ENCODE data around the gene TTPAL.

TTPAL gene

DNA sequence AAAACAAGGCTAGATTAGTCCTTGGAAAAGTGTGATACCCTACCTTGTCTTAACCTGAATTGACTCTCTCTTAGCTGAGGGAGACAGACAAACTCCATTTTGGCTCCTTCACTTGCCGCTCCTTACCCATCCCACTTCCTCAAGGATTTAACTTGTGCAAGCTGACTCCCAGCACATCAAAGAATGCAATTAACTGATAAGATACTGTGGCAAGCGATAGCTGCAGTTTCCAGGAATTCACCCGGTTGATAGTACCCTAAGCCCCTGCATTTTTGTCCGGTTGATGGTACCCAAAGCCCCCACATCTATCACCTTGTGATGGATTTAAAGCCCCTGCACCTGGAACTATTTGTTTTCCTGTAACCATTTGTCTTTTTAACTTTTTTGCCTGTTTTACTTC is 48.1 kb downstream of the TTPAL start:
- H3K27ac ChIP-seq (ENCODE audit: low read depth, low read length): no peak overlapping the region

DNA sequence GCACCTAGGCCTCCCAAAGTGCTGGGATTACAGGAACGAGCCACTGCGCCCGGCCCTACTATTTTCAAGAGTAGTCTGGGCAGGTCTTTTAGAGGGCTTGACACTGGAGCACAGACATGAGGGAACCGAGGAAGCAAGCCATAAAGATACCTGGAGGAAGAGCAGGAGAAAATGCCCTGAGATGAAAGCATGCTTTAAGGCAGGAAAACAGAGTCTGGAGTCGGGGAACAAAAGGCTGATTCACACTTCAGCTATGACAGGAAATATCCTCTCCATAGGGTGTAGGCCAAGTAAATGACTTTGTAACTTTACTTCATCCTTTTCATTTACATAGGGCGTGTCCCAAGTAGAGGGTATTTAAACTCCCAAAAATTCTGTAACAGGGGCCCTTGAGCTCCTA is 50.5 kb downstream of the TTPAL start:
- peaks cover 10% of the 10 kb centered on the region for H3K4me1 ChIP-seq (ENCODE audit: control insufficient read depth, insufficient read depth, low read length)
- H3K27ac ChIP-seq (ENCODE audit: low read depth, low read length): peak overlapping the region; percentile 92
- H3K9me3 ChIP-seq (ENCODE audit: control insufficient read depth, insufficient read depth, low read length): no peaks in the 10 kb centered on the region
- no peak overlapping the region for H3K4me3 ChIP-seq (ENCODE audit: low read depth, low read length)
- H3K27me3 ChIP-seq (ENCODE audit: control insufficient read depth, insufficient read depth, low read length): no peaks in the 10 kb centered on the region
- H3K36me3 ChIP-seq (ENCODE audit: control insufficient read depth, insufficient read depth, low read length): no peaks in the 10 kb centered on the region
- H3K9ac ChIP-seq (ENCODE audit: low read depth, low read length): no peak overlapping the region

More for the DNA sequence above, 48.1 kb downstream of the TTPAL start:
- Histone ChIP-seq H3K4me1 (ENCODE audit: control insufficient read depth, insufficient read depth, low read length) (peaks cover 10% of the 10 kb centered on the region), H3K9me3 (ENCODE audit: control insufficient read depth, insufficient read depth, low read length) (no peaks in the 10 kb centered on the region), H3K4me3 (ENCODE audit: low read depth, low read length) (no peak overlapping the region), H3K27me3 (ENCODE audit: control insufficient read depth, insufficient read depth, low read length) (no peaks in the 10 kb centered on the region), H3K9ac (ENCODE audit: low read depth, low read length) (no peak overlapping the region), H3K36me3 (ENCODE audit: control insufficient read depth, insufficient read depth, low read length) (no peaks in the 10 kb centered on the region)

DNA sequence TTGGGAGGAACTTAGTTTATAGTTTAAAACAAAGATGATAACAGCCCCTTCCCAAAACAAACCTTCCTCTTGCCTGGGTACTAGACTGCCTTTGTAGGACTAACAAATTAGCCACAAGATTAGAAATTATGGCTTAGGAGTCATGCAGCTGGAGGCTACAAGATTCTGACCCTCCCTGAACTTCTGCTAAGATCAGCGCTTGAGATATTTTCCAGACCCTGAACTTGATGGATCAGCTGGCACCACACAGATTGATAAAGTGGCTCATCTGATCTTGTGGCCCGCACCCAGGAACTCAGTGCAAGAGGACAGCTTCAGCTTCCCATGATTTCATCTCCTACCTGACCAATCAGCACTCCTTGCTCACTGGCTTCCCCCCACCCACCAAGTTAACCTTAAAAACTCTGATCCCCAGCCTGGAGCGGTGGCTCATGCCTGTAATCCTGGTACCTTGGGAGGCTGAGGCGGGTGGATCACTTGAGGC is 52.1 kb downstream of the TTPAL start:
- Histone ChIP-seq H3K27ac (ENCODE audit: low read depth, low read length) (no peak overlapping the region), H3K36me3 (ENCODE audit: control insufficient read depth, insufficient read depth, low read length) (no peaks in the 10 kb centered on the region), H3K27me3 (ENCODE audit: control insufficient read depth, insufficient read depth, low read length) (no peaks in the 10 kb centered on the region), H3K4me1 (ENCODE audit: control insufficient read depth, insufficient read depth, low read length) (peaks cover 10% of the 10 kb centered on the region), H3K9me3 (ENCODE audit: control insufficient read depth, insufficient read depth, low read length) (no peaks in the 10 kb centered on the region), H3K9ac (ENCODE audit: low read depth, low read length) (no peak overlapping the region), H3K4me3 (ENCODE audit: low read depth, low read length) (no peak overlapping the region)

DNA sequence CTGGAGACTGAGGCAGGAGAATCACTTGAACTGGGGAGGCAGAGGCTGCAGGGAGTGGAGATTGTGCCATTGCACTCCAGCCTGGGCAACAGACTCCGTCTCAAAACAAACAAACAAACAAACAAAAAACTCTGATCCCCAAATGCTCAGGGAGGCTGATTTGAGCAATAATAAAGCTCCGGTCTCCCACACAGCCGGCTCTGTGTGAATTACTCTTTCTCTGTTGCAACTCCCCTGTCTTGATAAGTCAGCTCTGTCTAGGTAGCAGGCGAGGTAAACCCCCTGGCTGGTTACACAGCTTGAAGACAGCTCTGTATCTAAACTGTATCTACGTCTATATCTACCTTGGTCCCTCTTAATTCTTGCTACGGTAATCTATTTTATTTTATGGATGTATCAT is 52.6 kb downstream of the TTPAL start:
- Histone ChIP-seq H3K4me3 (ENCODE audit: low read depth, low read length) (no peak overlapping the region), H3K9me3 (ENCODE audit: control insufficient read depth, insufficient read depth, low read length) (no peaks in the 10 kb centered on the region), H3K27ac (ENCODE audit: low read depth, low read length) (no peak overlapping the region), H3K27me3 (ENCODE audit: control insufficient read depth, insufficient read depth, low read length) (no peaks in the 10 kb centered on the region), H3K9ac (ENCODE audit: low read depth, low read length) (no peak overlapping the region), H3K4me1 (ENCODE audit: control insufficient read depth, insufficient read depth, low read length) (peaks cover 10% of the 10 kb centered on the region), H3K36me3 (ENCODE audit: control insufficient read depth, insufficient read depth, low read length) (no peaks in the 10 kb centered on the region)

DNA sequence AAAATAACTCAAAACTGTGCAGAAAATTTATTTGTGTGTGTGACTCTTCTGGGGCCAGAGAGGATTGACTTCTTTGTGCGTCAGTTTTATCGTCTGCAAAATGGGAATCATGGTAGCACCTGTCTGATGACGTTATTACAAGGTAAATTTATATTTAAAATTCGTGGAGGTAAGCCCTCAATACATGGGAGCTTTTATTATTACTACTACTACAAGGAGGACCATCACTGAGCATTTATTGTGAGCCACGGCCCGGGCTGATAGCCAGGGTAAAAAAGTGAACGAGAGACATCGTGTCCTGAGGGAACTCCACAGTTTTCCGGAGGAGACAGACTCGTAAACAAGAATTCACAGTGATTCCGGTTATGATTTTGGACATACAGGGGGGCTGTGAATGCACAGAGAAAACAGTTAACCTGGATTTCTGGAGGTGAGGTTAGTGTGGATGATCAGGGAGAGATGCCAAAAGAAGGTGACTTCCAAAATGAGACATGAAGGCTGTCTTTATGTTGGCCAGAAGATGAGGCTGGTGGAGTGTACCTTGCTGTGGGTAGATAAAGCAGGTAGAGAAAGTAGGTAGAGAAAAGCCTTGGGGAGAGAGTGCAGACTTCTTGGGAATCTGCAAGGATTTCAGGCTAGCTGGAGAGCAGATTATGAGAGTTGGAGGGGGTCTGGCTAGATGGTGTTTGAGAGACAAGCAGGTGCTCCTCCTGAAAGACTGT is 56.7 kb downstream of the TTPAL start:
- Histone ChIP-seq H3K4me1 (ENCODE audit: control insufficient read depth, insufficient read depth, low read length) (peaks cover 3% of the 10 kb centered on the region; the same call in 1 of the 2 replicates), H3K4me3 (ENCODE audit: low read depth, low read length) (peak overlapping the region; percentile 84), H3K27me3 (ENCODE audit: control insufficient read depth, insufficient read depth, low read length) (no peaks in the 10 kb centered on the region), H3K9ac (ENCODE audit: low read depth, low read length) (peak overlapping the region; percentile 67), H3K27ac (ENCODE audit: low read depth, low read length) (no peak overlapping the region), H3K36me3 (ENCODE audit: control insufficient read depth, insufficient read depth, low read length) (no peaks in the 10 kb centered on the region), H3K9me3 (ENCODE audit: control insufficient read depth, insufficient read depth, low read length) (no peaks in the 10 kb centered on the region)

DNA sequence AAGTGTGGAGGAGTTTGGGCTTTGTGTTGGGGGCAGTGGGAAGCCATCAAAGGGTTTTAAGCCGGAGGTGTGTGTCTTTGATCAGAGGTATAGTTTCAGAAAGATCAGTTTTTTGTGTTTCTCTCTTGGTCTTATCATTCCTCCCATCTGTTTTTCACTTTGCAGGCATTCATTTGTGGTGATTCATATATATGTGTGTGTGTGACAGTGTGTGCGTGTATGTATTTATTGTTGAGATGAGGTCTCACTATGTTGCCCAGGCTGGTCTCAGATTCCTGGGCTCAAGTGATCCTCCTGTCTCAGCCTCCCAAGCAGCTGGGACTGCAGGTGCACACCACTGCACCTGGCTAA is 57.3 kb downstream of the TTPAL start:
- Histone ChIP-seq H3K36me3 (ENCODE audit: control insufficient read depth, insufficient read depth, low read length) (no peaks in the 10 kb centered on the region), H3K4me3 (ENCODE audit: low read depth, low read length) (no peak overlapping the region), H3K27me3 (ENCODE audit: control insufficient read depth, insufficient read depth, low read length) (no peaks in the 10 kb centered on the region), H3K9ac (ENCODE audit: low read depth, low read length) (no peak overlapping the region), H3K9me3 (ENCODE audit: control insufficient read depth, insufficient read depth, low read length) (no peaks in the 10 kb centered on the region), H3K27ac (ENCODE audit: low read depth, low read length) (no peak overlapping the region), H3K4me1 (ENCODE audit: control insufficient read depth, insufficient read depth, low read length) (peaks cover 3% of the 10 kb centered on the region; the same call in 1 of the 2 replicates)

DNA sequence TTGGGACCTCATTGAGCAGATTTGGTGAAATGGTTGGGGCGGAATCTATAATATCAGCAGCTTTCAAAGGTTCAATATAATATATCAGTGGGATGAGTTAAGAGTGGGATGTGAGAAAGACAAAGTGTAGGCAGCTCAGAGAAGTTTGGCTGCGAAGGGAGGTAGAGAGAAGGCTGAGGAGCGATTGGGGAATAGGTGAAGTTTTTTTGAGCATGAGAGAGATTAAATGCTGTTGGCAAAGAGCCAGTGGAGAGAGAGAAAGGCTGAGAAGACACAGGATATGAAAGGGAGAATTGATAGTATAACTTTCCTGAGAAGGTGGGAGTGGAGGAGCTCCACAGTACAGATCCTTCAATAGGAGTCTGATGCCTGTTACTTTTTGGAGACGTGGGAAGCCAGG is 58.3 kb downstream of the TTPAL start:
- Histone ChIP-seq H3K4me1 (ENCODE audit: control insufficient read depth, insufficient read depth, low read length) (peaks cover 3% of the 10 kb centered on the region; the same call in 1 of the 2 replicates), H3K27ac (ENCODE audit: low read depth, low read length) (no peak overlapping the region), H3K9me3 (ENCODE audit: control insufficient read depth, insufficient read depth, low read length) (no peaks in the 10 kb centered on the region), H3K36me3 (ENCODE audit: control insufficient read depth, insufficient read depth, low read length) (no peaks in the 10 kb centered on the region), H3K27me3 (ENCODE audit: control insufficient read depth, insufficient read depth, low read length) (no peaks in the 10 kb centered on the region), H3K4me3 (ENCODE audit: low read depth, low read length) (no peak overlapping the region), H3K9ac (ENCODE audit: low read depth, low read length) (no peak overlapping the region)

DNA sequence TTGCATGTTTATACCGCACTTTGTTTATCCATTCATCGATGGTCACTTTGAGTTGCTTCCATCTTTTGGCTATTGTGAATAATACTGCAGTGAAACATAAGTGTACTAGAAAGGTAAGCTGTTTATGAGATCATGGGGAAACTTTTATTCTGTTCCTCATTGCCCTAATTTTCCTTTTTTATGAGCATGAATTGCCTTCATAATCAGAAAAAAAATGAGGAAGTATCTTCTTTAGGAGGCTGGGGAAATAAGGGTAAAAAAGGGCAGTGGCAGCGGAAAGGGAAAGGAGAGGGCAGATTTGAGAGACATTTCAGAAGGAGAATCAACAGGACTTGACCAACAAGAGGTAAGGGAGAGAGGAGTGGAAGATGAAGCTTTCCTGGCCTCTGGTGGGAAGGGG is 60.5 kb downstream of the TTPAL start:
- Histone ChIP-seq H3K9me3 (ENCODE audit: control insufficient read depth, insufficient read depth, low read length) (no peaks in the 10 kb centered on the region), H3K27me3 (ENCODE audit: control insufficient read depth, insufficient read depth, low read length) (no peaks in the 10 kb centered on the region), H3K4me3 (ENCODE audit: low read depth, low read length) (no peak overlapping the region), H3K27ac (ENCODE audit: low read depth, low read length) (no peak overlapping the region), H3K4me1 (ENCODE audit: control insufficient read depth, insufficient read depth, low read length) (peaks cover 3% of the 10 kb centered on the region; the same call in 1 of the 2 replicates), H3K36me3 (ENCODE audit: control insufficient read depth, insufficient read depth, low read length) (no peaks in the 10 kb centered on the region), H3K9ac (ENCODE audit: low read depth, low read length) (no peak overlapping the region)

DNA sequence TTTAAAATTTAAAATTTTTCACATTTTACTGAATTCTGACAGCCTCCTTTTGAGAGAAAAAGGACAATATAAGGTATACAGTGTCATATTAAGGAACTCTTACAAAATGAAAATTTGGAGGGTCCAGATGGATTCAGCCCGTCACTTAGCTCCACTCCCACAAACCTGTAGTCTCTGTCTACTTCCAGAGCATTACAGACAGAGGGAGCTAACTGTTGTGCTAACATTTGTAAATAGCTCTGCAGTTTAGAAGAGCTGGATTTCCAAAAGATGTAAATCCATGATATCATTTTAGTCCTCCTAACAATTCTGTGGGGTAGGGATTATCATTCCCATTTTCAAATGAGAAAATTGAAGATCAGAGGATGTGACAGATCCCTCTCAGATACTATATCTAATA is 62.3 kb downstream of the TTPAL start:
- Histone ChIP-seq H3K27me3 (ENCODE audit: control insufficient read depth, insufficient read depth, low read length) (no peaks in the 10 kb centered on the region), H3K9me3 (ENCODE audit: control insufficient read depth, insufficient read depth, low read length) (no peaks in the 10 kb centered on the region), H3K4me1 (ENCODE audit: control insufficient read depth, insufficient read depth, low read length) (no peaks in the 10 kb centered on the region), H3K27ac (ENCODE audit: low read depth, low read length) (no peak overlapping the region), H3K4me3 (ENCODE audit: low read depth, low read length) (no peak overlapping the region), H3K36me3 (ENCODE audit: control insufficient read depth, insufficient read depth, low read length) (no peaks in the 10 kb centered on the region), H3K9ac (ENCODE audit: low read depth, low read length) (no peak overlapping the region)

DNA sequence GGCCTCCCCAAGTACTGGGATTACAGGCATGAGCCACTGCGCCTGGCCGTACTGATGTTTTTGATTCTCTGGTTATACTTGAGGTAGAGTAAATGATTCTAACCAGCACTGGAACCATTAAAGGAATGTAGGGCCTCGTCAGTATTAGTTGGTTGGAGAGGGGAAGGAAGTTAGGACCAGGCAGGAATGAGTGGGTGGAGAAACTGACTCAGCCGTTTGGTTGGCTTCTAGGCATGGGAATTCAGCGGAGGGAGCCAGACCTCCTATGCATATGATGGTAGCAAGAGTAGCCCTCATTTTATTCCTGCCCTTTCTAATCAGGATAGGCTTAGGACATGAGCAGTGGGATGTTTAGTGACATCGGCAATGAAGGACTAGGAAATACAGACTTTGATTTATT is 65.2 kb downstream of the TTPAL start:
- no peaks in the 10 kb centered on the region for H3K27me3 ChIP-seq (ENCODE audit: control insufficient read depth, insufficient read depth, low read length)
- H3K4me1 ChIP-seq (ENCODE audit: control insufficient read depth, insufficient read depth, low read length): no peaks in the 10 kb centered on the region
- no peaks in the 10 kb centered on the region for H3K36me3 ChIP-seq (ENCODE audit: control insufficient read depth, insufficient read depth, low read length)
- no peaks in the 10 kb centered on the region for H3K9me3 ChIP-seq (ENCODE audit: control insufficient read depth, insufficient read depth, low read length)
- H3K9ac ChIP-seq (ENCODE audit: low read depth, low read length): no peak overlapping the region
- H3K27ac ChIP-seq (ENCODE audit: low read depth, low read length): no peak overlapping the region
- no peak overlapping the region for H3K4me3 ChIP-seq (ENCODE audit: low read depth, low read length)

DNA sequence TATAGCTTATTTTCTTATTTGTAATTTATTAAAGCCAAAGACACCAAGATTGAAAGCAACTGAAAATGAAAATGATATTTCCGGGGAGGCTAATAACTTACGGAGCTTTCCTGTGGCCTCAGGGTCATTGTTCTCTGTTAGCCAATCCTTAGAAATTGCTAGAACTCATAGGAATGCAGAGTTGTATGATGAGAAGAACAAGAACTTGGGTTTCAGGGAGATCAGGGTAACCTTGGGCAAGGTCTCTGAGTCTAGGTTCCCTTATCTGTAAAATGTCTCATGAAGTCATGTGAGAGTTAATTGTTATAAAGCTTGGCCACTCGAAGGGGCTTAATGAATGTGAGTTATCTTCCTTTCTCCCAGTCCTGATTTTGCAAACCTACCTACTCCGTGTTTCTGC is 66.3 kb downstream of the TTPAL start:
- H3K4me1 ChIP-seq (ENCODE audit: control insufficient read depth, insufficient read depth, low read length): no peaks in the 10 kb centered on the region
- no peak overlapping the region for H3K27ac ChIP-seq (ENCODE audit: low read depth, low read length)
- no peaks in the 10 kb centered on the region for H3K27me3 ChIP-seq (ENCODE audit: control insufficient read depth, insufficient read depth, low read length)
- H3K36me3 ChIP-seq (ENCODE audit: control insufficient read depth, insufficient read depth, low read length): no peaks in the 10 kb centered on the region
- H3K9me3 ChIP-seq (ENCODE audit: control insufficient read depth, insufficient read depth, low read length): no peaks in the 10 kb centered on the region
- H3K9ac ChIP-seq (ENCODE audit: low read depth, low read length): no peak overlapping the region
- H3K4me3 ChIP-seq (ENCODE audit: low read depth, low read length): no peak overlapping the region
